Head of caudate nucleus (tissue), 42 donors: ENCODE data around the gene NANOS3.
A peak's percentile ranks its signal among the peaks of the same experiment; 100 is the strongest.
"Not testable (repeated sequence)": the region's sequence is repeated elsewhere in the genome, so short reads cannot be mapped to it uniquely, and the experiment has no call there.

Source experiments
- DNase-seq, 42 donors: peaks; one replicate each; pipeline versions ENCODE4 v3.0.0 to v3.0.0-alpha.2; 2020 to 2021; ENCODE audit warnings: mixed read lengths in 7 of 42
- intact Hi-C: fragments of 100-400 bp; cut with DNase I; formaldehyde crosslinking; loops from one replicate; pipeline ENCODE4 v1.15.0; 2022

Gene NANOS3

DNA sequence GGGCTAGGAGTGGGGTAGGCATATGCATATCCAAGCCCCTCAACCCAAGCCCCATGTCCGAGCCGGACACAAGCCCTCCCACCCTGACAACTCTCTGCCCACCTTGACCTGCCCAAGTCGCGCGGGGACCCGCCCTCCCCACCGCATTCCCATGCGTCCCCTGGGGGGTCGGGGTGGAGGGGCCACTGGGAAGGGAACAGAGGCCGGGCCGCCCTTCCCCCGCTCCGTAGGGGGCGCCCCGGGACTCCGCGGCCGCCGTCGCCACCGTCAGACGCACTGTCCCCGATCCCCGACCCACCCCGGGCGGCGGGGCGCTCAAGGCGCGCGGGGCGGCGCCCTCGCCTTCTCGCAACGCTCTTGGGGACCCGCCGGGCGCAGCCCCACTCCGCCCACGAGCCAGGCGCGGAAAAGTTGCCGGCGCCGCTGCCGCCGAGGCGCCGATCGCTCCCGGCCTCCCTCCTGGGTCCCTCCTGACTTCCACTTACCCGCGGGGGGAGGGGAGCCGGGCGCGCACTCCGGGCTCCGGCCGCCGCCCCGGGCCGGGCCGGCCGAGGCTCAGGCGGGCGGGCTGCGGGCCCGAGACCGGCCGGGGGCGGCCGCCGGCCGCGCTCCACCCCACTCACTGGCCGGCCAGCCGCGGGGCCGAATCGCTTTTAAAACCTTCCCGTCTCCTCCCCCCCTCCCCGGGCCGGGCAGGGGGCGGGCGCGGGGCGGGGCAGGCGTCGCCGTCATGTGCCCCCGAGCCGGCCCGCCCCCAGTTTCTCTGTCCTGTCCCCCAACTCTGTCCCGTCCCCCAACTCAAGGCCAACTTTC lies 34.4 kb upstream of the NANOS3 start:
- intact Hi-C loops: no loop called here
- peak in 38 of 42 donors; percentile 40 to 86 (median 66) for DNase-seq

- intact Hi-C loops: no loop called here
- peak in 2 of 42 donors; percentile 22 to 55 for DNase-seq
Observed at GRCh38 chr19:13843104-13843921, 33.6 kb upstream of the NANOS3 start.

DNA sequence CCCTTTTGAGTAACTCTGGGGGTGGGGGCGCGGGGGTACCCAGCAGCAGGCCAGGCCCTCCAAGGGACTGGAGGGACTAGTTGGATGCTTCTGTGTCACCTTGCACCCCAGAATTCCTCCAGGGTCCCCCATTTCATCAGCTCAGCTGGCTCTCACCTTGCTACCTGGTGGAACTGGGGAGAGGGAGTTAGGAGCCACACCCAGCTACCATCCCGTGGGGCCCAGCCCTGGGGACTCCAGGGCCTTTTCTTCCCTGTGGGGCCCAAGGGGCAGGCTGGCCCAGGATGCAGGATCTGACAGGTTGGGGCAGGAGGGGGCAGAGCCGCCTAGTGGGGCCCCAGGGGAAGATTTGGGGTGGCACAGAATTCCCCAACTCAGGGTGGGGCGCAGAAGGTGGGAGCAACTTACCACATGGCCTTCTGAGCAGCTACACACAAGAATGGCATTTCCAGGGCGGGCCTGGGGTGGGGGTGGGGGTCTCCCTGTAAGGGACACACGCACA lies 32.8 kb upstream of the NANOS3 start:
- intact Hi-C loops: no loop called here
- no peak for DNase-seq

- intact Hi-C loops: no loop called here
- peak in 41 of 42 donors; percentile 48 to 89 (median 69) for DNase-seq
Observed at GRCh38 chr19:13846557-13847406, 30.2 kb upstream of the NANOS3 start.

DNA sequence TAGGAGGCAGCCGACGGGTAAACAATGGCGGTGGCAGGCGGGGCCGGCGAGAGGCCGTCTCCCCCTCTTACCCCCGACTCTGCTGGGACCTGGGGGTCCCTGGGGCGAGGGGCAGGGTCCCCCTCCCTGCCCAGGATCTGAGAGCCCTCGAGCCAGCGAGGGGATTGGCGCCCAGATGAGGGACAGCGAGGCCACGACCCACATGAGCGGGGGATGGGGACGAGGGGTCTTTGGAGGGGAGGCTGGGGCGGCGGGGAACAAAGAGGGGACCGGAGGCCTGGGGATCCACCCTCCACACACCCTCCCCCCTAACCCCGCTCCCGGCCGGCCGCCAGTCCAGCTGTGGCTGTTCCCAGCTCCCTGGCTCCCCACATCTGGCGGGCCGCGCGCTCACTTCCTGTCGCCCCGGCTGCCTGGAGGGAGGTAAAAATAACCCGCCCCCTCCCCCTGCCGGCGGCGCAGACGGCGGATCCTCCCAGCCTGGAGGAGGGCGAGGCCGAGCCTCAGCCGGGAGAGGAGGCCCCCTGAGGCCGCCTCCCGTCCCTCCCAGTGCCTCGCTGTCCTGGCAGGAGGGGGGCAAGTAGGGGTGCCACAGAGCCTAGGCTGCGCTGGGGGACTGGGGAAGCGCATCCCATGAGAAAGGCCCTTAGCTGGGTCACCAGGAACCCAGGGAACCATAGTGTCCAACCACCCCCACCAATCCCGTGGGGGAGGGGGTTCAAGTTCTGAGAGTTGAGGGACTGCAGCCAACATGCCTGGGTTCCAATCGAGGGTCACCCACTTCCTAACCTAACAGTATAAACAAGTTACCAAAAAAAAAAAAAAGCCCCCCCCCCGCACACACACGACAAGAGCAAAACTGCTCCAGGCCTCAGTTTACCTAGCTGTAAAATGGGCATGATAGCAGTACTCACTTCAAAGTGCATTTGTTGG lies 29.3 kb upstream of the NANOS3 start:
- intact Hi-C loops: no loop called here

GRCh38 chr19:13848340-13848677 lies 28.6 kb upstream of the NANOS3 start:
- intact Hi-C loops: no loop called here
- no peak for DNase-seq

More for the DNA sequence above, 29.3 kb upstream of the NANOS3 start:
- peak; percentile 61 to 94 (median 82) for DNase-seq

DNA sequence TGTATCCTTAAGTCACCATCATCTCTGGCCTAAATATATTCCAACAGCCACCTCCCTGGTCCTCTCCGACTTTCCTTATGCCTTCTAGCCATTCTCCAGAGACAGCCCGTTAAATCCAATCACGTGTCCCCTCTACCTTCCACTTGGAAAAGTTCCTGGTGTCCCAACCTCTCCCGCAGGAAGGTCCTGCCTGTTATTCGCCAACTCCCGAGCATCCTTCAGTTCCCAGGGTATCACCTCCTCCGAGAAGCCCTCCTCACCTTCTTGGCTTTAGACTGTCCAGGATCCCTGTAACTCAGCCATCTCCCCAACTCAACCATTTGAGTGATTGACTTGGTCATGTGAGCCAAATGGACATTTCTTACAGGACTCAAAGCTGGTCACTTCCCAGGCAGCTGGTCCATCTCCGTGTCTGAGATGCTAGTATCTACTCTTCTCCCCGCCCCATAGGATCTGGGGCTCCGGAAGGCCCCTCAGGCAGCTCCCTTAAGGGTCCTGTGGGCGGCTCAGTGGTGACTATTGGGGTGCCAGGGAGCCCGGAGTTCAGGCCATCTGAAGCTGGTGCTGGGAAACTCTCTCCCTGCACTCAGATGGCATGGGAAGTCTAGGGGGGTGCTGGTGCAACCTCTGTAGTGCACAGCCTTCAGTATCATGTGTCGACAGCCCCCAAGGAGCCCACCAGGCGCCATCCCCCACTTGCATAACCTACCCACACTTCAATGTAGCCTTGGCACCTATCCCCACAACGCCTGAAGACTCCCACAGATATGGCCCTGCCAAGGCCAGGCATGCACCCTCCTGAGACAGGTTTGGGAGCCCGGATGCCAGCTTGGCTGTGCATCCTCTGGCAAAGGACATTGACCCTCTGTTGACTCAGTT lies 27.9 kb upstream of the NANOS3 start:
- intact Hi-C loops: no loop called here
- DNase-seq: no peak

GRCh38 chr19:13849991-13850909 lies 26.7 kb upstream of the NANOS3 start:
- peak in 39 of 42 donors; percentile 28 to 92 (median 78) for DNase-seq

GRCh38 chr19:13850910-13851733 lies 25.8 kb upstream of the NANOS3 start:
- intact Hi-C loops: no loop called here
- DNase-seq: peak; percentile 61 to 96 (median 76)

More at GRCh38 chr19:13849991-13850909, 26.7 kb upstream of the NANOS3 start:
- intact Hi-C loops: no loop called here

- intact Hi-C loops, DNase-seq: not testable (repeated sequence)
Observed at GRCh38 chr19:13851734-13852114, 25.2 kb upstream of the NANOS3 start.

GRCh38 chr19:13852171-13852707 lies 24.7 kb upstream of the NANOS3 start:
- intact Hi-C loops: not testable (repeated sequence)

DNA sequence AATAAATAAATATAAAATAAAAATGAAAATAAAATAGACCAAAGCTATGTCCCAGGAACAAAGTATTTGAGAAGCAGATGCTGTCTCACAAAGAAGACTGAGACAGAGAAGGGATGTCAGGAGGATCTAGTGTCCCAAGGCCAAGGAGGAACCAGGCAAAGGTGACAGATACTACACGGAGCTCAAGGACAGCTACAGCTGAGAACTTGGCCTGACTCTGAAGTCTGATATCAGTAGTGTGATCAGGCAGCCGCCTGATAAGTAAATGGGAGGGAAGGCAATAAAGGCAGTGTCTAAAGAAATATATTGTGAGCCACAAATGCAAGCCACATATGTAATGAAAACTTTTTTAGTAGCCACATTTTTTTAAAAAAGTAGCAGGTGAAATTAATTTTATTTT lies 20.4 kb upstream of the NANOS3 start:
- DNase-seq: no peak
- intact Hi-C loops: no loop called here

More at GRCh38 chr19:13852171-13852707, 24.7 kb upstream of the NANOS3 start:
- not testable (repeated sequence) for DNase-seq

DNA sequence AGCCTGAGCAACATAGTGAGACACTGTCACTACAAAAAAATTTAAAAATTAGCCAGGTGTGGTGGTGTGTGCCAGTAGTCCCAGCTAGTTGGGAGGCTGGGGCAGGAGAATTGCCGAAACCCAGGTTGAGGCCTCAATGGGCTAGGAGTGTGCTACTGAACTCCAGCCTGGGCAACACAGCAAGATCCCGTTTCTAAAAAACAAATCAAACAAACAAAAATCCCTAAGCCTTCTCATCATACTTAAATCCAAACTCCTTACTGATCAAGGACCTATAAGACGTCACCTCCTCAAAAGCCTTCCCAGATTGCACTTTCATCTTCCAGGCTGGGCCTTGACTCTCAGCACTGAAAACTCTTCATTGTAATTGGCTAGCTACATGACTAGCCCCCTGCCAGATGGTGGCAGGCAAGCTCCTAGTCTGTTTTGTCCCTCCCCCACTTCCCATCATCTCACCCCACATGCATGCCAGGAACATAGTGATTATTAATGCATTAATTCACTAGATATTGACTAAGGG lies 17.5 kb upstream of the NANOS3 start:
- DNase-seq: no peak
- intact Hi-C loops: no loop called here

- intact Hi-C loops: loop anchor here (5.0 to 10.0 kb wide), 2 partner anchors 64 to 256 kb away; partner anchors contain the start of gene ZSWIM4
- no peak for DNase-seq
Observed at GRCh38 chr19:13860679-13861391, 16.1 kb upstream of the NANOS3 start.
